PC-3 (cell line): ENCODE data around the gene TNRC18.

Experiments used
- CTCF ChIP-seq: fragments of 300-600 bp; sonication (generic); conservative IDR thresholded peaks from 2 replicates; pipeline ENCODE4 v1.5.1; 2017; ENCODE audit warnings: antibody characterized with exemption, low read depth, mild to moderate bottlenecking, low read length
- EZH2 ChIP-seq: fragments of 300-600 bp; sonication (generic); IDR thresholded peaks from one replicate; pipeline ENCODE4 v1.6.1; 2017; ENCODE audit warnings: antibody characterized with exemption, mild to moderate bottlenecking, low read length; ENCODE audit not compliant: unreplicated experiment

GRCh38 chr7:5377279-5377678 lies 46.4 kb downstream of the TNRC18 start:
- TF ChIP-seq CTCF (no peak), EZH2 (no peak)
